HEK293 (cell line): ENCODE results near the gene CEP43.

Source experiments
- CTCF ChIA-PET: fragments of 350-600 bp; formaldehyde crosslinking; extraction: SDS; loops from one replicate; lab custom pipeline; 2021; ENCODE audit warnings: antibody characterized with exemption; lab: Yijun Ruan, JAX
- POLR2A ChIA-PET: fragments of 300-600 bp; formaldehyde crosslinking; extraction: SDS; loops from one replicate; lab custom pipeline; 2020; ENCODE audit warnings: antibody characterized with exemption, inconsistent platforms; lab: Yijun Ruan, JAX
- H3K27ac ChIP-seq: fragments of 200-500 bp; sonication (Bioruptor generic); 2 replicates; pipeline ENCODE4 v1.5.1; 2014; ENCODE audit warnings: low read depth, low read length, control low read depth, inconsistent platforms; ENCODE audit errors: extremely low read depth
- H3K36me3 ChIP-seq, 2 experiments: fragments of 200-500 bp in 1 of 2; sonication (Bioruptor generic) in 1 of 2; 1 replicate in 1 of 2; 2 replicates in 1 of 2; pipeline ENCODE4 v1.5.1; 2014 to 2017; ENCODE audit warnings: inconsistent platforms in 2 of 2, low read length in 2 of 2; ENCODE audit not compliant: control insufficient read depth in 2 of 2, insufficient read depth in 1 of 2
- H3K4me1 ChIP-seq: fragments of 200-500 bp; sonication (Bioruptor generic); 2 replicates; pipeline ENCODE4 v1.5.1; 2014; ENCODE audit warnings: mild to moderate bottlenecking, low read length, inconsistent platforms; ENCODE audit not compliant: control insufficient read depth, insufficient read depth
- H3K4me3 ChIP-seq: 2 replicates; pipeline ENCODE4 v1.5.1; 2011; ENCODE audit warnings: low read depth, mild to moderate bottlenecking, control low read depth, low read length, moderate library complexity
- H3K9me3 ChIP-seq: fragments of 200-500 bp; sonication (Bioruptor generic); 2 replicates; pipeline ENCODE4 v1.5.1; 2014; ENCODE audit warnings: low read depth, low read length, inconsistent platforms; ENCODE audit not compliant: control insufficient read depth, insufficient read depth
- HOXA7 ChIP-seq: sonication (generic); formaldehyde crosslinking; IDR thresholded peaks from 2 replicates; pipeline ENCODE4 v1.8.1; 2022; ENCODE audit warnings: missing genetic modification reagents, borderline replicate concordance
- KLF16 ChIP-seq: fragments of 450-650 bp; formaldehyde crosslinking; IDR thresholded peaks from 2 replicates; pipeline ENCODE4 v1.5.1; 2017; ENCODE audit warnings: missing biosample characterization, missing genetic modification characterization
- OSR2 ChIP-seq: fragments of 450-650 bp; formaldehyde crosslinking; IDR thresholded peaks from 2 replicates; pipeline ENCODE4 v1.5.1; 2016; ENCODE audit warnings: missing biosample characterization, missing genetic modification characterization
- SP2 ChIP-seq: fragments of 450-650 bp; formaldehyde crosslinking; IDR thresholded peaks from 2 replicates; pipeline ENCODE4 v1.5.1; 2016; ENCODE audit warnings: missing biosample characterization, missing genetic modification characterization
- YY2 ChIP-seq: fragments of 450-650 bp; formaldehyde crosslinking; IDR thresholded peaks from 2 replicates; pipeline ENCODE4 v1.5.1; 2016; ENCODE audit warnings: missing biosample characterization, missing genetic modification characterization
- ZFP69B ChIP-seq: fragments of 450-650 bp; formaldehyde crosslinking; IDR thresholded peaks from 2 replicates; pipeline ENCODE4 v1.5.1; 2016; ENCODE audit warnings: missing biosample characterization, missing genetic modification characterization
- ZNF10 ChIP-seq: fragments of 450-650 bp; formaldehyde crosslinking; IDR thresholded peaks from 2 replicates; pipeline ENCODE4 v1.5.1; 2017; ENCODE audit warnings: missing biosample characterization, missing genetic modification characterization
- ZNF133 ChIP-seq: fragments of 450-650 bp; formaldehyde crosslinking; IDR thresholded peaks from 2 replicates; pipeline ENCODE4 v1.5.1; 2016; ENCODE audit warnings: missing biosample characterization, missing genetic modification characterization
- ZNF248 ChIP-seq: fragments of 450-650 bp; formaldehyde crosslinking; IDR thresholded peaks from 2 replicates; pipeline ENCODE4 v1.5.1; 2017; ENCODE audit warnings: missing biosample characterization, missing genetic modification characterization
- ZNF350 ChIP-seq: fragments of 450-650 bp; formaldehyde crosslinking; IDR thresholded peaks from 2 replicates; pipeline ENCODE4 v1.5.0; 2017; ENCODE audit warnings: missing biosample characterization, mild to moderate bottlenecking, missing genetic modification characterization
- ZNF433 ChIP-seq: fragments of 450-650 bp; formaldehyde crosslinking; IDR thresholded peaks from 2 replicates; pipeline ENCODE4 v1.5.1; 2016; ENCODE audit warnings: missing biosample characterization, missing genetic modification characterization, low read depth
- ZNF473 ChIP-seq: fragments of 450-650 bp; formaldehyde crosslinking; IDR thresholded peaks from 2 replicates; pipeline ENCODE4 v1.5.1; 2017; ENCODE audit warnings: missing biosample characterization, missing genetic modification characterization
- ZNF501 ChIP-seq: fragments of 450-650 bp; formaldehyde crosslinking; IDR thresholded peaks from 2 replicates; pipeline ENCODE4 v1.5.1; 2016; ENCODE audit warnings: missing biosample characterization, missing genetic modification characterization
- ZNF558 ChIP-seq: fragments of 450-650 bp; formaldehyde crosslinking; IDR thresholded peaks from 2 replicates; pipeline ENCODE4 v1.5.1; 2016; ENCODE audit warnings: missing biosample characterization, missing genetic modification characterization
- ZNF585B ChIP-seq: fragments of 450-650 bp; formaldehyde crosslinking; IDR thresholded peaks from 2 replicates; pipeline ENCODE4 v1.5.1; 2016; ENCODE audit warnings: missing biosample characterization, missing genetic modification characterization
- ZNF629 ChIP-seq: fragments of 450-650 bp; formaldehyde crosslinking; IDR thresholded peaks from 2 replicates; pipeline ENCODE4 v1.5.1; 2017; ENCODE audit warnings: missing biosample characterization, missing genetic modification characterization
- ZNF768 ChIP-seq: fragments of 450-650 bp; formaldehyde crosslinking; IDR thresholded peaks from 2 replicates; pipeline ENCODE4 v1.5.1; 2018; ENCODE audit warnings: missing biosample characterization, mild to moderate bottlenecking, missing genetic modification characterization
- TF ChIP-seq, protein P1 (sequence below): fragments of 450-650 bp; formaldehyde crosslinking; IDR thresholded peaks from 2 replicates; pipeline ENCODE4 v1.5.1; 2016; ENCODE audit warnings: missing biosample characterization, missing genetic modification characterization
- TF ChIP-seq, protein P2 (sequence below): fragments of 450-650 bp; formaldehyde crosslinking; IDR thresholded peaks from 2 replicates; pipeline ENCODE4 v1.5.0; 2017; ENCODE audit warnings: missing biosample characterization, missing genetic modification characterization, borderline replicate concordance
- TF ChIP-seq, protein P3 (sequence below): fragments of 450-650 bp; formaldehyde crosslinking; IDR thresholded peaks from 2 replicates; pipeline ENCODE4 v1.5.1; 2016; ENCODE audit warnings: missing biosample characterization, missing genetic modification characterization
- TF ChIP-seq, protein P4 (sequence below): fragments of 450-650 bp; formaldehyde crosslinking; IDR thresholded peaks from 2 replicates; pipeline ENCODE4 v1.5.1; 2016; ENCODE audit warnings: missing biosample characterization, missing genetic modification characterization
- TF ChIP-seq, protein P5 (sequence below): fragments of 450-650 bp; formaldehyde crosslinking; IDR thresholded peaks from 2 replicates; pipeline ENCODE4 v1.5.1; 2016; ENCODE audit warnings: missing biosample characterization, missing genetic modification characterization

The CEP43 gene

DNA sequence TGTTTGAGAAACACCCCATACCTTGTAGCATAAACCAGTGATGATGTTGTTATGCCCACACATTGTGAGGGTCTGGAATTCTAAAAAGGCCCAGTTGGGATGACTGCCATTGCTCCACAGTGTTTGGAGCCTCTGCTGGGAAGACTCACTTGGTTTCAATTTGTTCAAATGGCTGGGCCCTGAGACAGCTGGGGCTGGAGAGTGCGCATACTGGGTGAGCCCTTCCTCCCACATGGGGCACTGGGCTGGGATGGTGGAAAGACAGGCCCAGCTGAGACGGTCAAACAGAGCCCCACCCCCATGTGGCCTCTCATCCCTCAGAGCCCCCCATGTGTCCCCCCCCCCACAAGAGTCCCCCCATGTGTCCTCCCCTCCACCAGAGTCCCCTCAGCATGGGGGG lies 22.6 kb upstream of the CEP43 start (continued):
- TF ChIP-seq, protein P1, sequence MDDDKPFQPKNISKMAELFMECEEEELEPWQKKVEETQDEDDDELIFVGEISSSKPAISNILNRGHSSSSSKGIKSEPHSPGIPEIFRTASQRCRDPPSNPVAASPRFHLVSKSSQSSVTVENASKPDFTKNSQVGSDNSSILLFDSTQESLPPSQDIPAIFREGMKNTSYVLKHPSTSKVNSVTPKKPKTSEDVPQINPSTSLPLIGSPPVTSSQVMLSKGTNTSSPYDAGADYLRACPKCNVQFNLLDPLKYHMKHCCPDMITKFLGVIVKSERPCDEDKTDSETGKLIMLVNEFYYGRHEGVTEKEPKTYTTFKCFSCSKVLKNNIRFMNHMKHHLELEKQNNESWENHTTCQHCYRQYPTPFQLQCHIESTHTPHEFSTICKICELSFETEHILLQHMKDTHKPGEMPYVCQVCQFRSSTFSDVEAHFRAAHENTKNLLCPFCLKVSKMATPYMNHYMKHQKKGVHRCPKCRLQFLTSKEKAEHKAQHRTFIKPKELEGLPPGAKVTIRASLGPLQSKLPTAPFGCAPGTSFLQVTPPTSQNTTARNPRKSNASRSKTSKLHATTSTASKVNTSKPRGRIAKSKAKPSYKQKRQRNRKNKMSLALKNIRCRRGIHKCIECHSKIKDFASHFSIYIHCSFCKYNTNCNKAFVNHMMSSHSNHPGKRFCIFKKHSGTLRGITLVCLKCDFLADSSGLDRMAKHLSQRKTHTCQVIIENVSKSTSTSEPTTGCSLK (tag by site-specific recombination) = no peak
- TF ChIP-seq, protein P2, sequence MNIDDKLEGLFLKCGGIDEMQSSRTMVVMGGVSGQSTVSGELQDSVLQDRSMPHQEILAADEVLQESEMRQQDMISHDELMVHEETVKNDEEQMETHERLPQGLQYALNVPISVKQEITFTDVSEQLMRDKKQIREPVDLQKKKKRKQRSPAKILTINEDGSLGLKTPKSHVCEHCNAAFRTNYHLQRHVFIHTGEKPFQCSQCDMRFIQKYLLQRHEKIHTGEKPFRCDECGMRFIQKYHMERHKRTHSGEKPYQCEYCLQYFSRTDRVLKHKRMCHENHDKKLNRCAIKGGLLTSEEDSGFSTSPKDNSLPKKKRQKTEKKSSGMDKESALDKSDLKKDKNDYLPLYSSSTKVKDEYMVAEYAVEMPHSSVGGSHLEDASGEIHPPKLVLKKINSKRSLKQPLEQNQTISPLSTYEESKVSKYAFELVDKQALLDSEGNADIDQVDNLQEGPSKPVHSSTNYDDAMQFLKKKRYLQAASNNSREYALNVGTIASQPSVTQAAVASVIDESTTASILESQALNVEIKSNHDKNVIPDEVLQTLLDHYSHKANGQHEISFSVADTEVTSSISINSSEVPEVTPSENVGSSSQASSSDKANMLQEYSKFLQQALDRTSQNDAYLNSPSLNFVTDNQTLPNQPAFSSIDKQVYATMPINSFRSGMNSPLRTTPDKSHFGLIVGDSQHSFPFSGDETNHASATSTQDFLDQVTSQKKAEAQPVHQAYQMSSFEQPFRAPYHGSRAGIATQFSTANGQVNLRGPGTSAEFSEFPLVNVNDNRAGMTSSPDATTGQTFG (tag by site-specific recombination) = no peak
- TF ChIP-seq ZNF133 (tag by site-specific recombination) (no peak), YY2 (tag by site-specific recombination) (no peak)

DNA sequence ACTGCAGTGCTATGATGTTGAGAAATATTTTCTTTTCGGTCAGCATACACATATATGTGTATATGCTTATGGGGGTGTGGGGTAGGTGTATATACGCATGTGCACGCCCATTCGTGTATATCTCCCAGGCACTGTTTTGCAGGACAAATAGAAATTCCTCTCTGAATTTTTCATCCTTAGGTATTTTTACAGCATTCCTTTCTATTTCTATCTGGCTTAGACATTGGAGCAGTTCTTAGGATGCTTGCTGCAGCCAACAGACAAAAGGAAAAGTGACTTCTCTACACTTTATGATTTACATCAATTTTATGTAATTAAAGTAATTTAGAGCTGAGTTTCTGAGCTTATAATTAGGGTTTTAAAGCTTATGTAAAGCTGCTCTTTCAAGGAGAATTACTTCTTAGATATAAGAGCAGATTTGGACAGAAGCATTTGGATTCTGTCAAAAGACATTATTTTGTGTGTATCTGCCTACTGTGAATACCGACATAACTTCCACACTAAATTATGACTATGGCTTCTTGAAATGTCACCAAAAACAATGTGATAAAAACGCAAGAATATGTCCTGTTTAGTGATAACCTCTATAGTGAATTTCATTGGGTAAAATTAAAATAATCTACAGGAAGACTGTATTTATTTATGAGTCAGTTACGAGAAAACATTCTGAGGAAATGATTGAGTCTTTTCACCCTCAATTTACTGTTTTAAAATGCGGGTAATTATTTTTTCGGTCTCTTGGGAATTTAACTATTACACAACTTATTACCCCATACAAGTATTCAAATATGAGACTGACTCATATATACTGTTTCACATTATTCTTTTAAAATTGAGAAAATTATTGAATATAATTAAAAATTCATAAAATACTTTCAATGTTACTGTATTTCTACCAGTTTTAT lies 21.3 kb upstream of the CEP43 start:
- TF ChIP-seq ZNF433 (tag by site-specific recombination) (no peak), ZFP69B (tag by site-specific recombination) (no peak), ZNF768 (no peak), SP2 (tag by site-specific recombination) (no peak), KLF16 (no peak), HOXA7 (CRISPR knock-in tag) (no peak), ZNF248 (tag by site-specific recombination) (no peak), ZNF629 (tag by site-specific recombination) (no peak), ZNF585B (tag by site-specific recombination) (no peak), ZNF558 (tag by site-specific recombination) (no peak), ZNF473 (tag by site-specific recombination) (no peak), ZNF501 (no peak), ZNF10 (tag by site-specific recombination) (no peak), OSR2 (tag by site-specific recombination) (no peak), ZNF350 (no peak)
- TF ChIP-seq, protein P3, sequence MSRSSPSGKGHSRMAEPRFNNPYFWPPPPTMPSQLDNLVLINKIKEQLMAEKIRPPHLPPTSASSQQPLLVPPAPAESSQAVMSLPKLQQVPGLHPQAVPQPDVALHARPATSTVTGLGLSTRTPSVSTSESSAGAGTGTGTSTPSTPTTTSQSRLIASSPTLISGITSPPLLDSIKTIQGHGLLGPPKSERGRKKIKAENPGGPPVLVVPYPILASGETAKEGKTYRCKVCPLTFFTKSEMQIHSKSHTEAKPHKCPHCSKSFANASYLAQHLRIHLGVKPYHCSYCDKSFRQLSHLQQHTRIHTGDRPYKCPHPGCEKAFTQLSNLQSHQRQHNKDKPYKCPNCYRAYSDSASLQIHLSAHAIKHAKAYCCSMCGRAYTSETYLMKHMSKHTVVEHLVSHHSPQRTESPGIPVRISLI (tag by site-specific recombination) = no peak
- TF ChIP-seq, protein P4, sequence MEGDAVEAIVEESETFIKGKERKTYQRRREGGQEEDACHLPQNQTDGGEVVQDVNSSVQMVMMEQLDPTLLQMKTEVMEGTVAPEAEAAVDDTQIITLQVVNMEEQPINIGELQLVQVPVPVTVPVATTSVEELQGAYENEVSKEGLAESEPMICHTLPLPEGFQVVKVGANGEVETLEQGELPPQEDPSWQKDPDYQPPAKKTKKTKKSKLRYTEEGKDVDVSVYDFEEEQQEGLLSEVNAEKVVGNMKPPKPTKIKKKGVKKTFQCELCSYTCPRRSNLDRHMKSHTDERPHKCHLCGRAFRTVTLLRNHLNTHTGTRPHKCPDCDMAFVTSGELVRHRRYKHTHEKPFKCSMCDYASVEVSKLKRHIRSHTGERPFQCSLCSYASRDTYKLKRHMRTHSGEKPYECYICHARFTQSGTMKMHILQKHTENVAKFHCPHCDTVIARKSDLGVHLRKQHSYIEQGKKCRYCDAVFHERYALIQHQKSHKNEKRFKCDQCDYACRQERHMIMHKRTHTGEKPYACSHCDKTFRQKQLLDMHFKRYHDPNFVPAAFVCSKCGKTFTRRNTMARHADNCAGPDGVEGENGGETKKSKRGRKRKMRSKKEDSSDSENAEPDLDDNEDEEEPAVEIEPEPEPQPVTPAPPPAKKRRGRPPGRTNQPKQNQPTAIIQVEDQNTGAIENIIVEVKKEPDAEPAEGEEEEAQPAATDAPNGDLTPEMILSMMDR (tag by site-specific recombination) = no peak
- TF ChIP-seq, protein P5, sequence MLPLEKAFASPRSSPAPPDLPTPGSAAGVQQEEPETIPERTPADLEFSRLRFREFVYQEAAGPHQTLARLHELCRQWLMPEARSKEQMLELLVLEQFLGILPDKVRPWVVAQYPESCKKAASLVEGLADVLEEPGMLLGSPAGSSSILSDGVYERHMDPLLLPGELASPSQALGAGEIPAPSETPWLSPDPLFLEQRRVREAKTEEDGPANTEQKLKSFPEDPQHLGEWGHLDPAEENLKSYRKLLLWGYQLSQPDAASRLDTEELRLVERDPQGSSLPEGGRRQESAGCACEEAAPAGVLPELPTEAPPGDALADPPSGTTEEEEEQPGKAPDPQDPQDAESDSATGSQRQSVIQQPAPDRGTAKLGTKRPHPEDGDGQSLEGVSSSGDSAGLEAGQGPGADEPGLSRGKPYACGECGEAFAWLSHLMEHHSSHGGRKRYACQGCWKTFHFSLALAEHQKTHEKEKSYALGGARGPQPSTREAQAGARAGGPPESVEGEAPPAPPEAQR = no peak
- Histone ChIP-seq H3K4me3 (no peak overlapping the region), H3K36me3 (peaks cover 4 to 32% of the 10 kb centered on the region in 2 experiments; a peak in 2 of 3 replicates), H3K27ac (no peak overlapping the region), H3K9me3 (no peaks in the 10 kb centered on the region), H3K4me1 (no peaks in the 10 kb centered on the region)
- CTCF ChIA-PET = interaction anchor here (1.1 to 2.9 kb wide), 3 partner anchors 12 to 164 kb away, joined by 3 to 9 read pairs (median 4); no protein-coding TSS in a partner anchor
- POLR2A ChIA-PET = no interaction called here
